Stimulated activated naive CD8-positive, alpha-beta T cell treated with anti-CD3 and anti-CD28 coated beads, Interleukin-15, amount 100 ng/mL, for 72 hours (primary cell): ENCODE data around the gene DMD.
"Not testable (repeated sequence)": the region's sequence is repeated elsewhere in the genome, so short reads cannot be mapped to it uniquely, and the experiment has no call there.

Experiments
- ATAC-seq: fragments of 150-1000 bp; cut with Tn5 transposase; 2 replicates; pipeline ENCODE4 v1.10.0; 2021; ENCODE audit warnings: mild to moderate bottlenecking, moderate library complexity
- DNase-seq, 2 donors: peaks; one replicate each; pipeline ENCODE4 v3.0.0; 2021 to 2022
- H3K27ac Mint-ChIP-seq, 2 donors: one replicate each; pipeline ENCODE4 v1.8.0; 2022; ENCODE audit warnings: mild to moderate bottlenecking in 2 of 2, mixed read lengths in 2 of 2, moderate library complexity in 2 of 2
- H3K27me3 Mint-ChIP-seq: one replicate; pipeline ENCODE4 v1.8.0; 2022; ENCODE audit warnings: mixed read lengths
- H3K4me1 Mint-ChIP-seq: one replicate; pipeline ENCODE4 v1.8.0; 2022; ENCODE audit warnings: mild to moderate bottlenecking, mixed read lengths
- H3K4me3 Mint-ChIP-seq, 2 donors: one replicate each; pipeline ENCODE4 v1.8.0; 2022; ENCODE audit warnings: mild to moderate bottlenecking in 2 of 2, mixed read lengths in 2 of 2, moderate library complexity in 1 of 2
- H3K9me3 Mint-ChIP-seq, 2 donors: one replicate each; pipeline ENCODE4 v1.8.0; 2022; ENCODE audit warnings: mixed read lengths in 2 of 2

The DMD gene

DNA sequence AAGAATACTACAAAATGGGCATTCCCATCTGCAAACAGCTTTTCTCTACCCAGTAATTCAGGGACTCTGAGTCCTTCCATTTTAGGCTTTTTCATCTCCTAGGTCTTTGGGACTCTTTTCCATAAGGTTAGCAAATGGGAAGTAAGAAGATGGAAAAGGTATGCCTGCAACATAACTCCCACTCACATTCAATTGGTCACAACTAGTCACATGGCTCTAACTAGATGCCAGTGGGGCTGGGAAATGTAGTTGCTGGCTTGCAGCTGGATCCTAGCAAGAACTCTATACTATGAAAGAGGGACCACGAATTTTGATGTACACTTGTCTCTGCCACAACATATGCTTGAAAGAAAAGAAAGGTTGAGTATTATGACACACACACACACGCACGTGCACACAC, 1184.6 kb downstream of the DMD start:
- H3K4me1 Mint-ChIP-seq = no peaks in the 10 kb centered on the region
- H3K4me3 Mint-ChIP-seq = no peak overlapping the region
- H3K9me3 Mint-ChIP-seq = peaks cover 0 to 5% of the 10 kb centered on the region in 2 donors
- H3K27me3 Mint-ChIP-seq = no peaks in the 10 kb centered on the region
- no peak for DNase-seq
- ATAC-seq = no peak
- H3K27ac Mint-ChIP-seq = no peak overlapping the region

DNA sequence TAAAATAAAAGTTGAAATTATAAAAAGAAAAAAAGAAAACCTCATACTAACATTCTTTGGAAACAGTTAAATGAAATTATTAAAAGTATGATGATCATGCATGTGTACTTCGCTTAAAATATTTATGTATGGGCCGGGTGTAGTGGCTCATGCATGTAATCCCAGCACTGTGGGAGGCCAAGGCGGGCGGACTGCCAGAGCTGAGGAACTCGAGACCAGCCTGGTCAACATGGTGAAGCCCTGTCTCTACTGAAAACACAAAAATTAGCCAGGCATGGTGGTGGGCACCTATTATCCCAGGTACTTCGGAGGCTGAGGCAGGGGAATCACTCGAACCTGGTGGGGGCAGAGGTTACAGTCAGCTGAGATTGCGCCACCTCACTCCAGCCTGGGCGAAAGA, 1187.3 kb downstream of the DMD start:
- no peak for DNase-seq

DNA sequence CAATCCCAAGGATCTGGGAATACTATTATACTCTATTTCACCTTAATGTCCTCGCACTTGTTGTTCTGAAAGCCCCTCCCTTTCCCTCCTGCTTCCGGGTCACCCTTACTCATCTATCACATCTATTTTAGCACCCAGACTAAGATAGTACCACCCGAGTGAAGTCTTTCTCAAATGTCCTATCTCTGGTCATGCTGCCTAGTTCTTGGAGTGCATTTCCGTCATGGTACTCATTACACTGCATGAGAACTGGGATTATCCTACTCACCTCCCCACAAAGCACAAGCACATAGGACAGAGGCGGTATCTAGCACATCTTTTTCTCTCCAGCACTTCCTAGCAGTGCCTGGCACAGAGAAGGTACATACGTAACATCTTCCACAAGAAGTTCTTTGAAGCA, 1195.2 kb downstream of the DMD start:
- peaks cover 0 to 14% of the 10 kb centered on the region in 2 donors for H3K9me3 Mint-ChIP-seq
- no peak overlapping the region for H3K27ac Mint-ChIP-seq
- no peaks in the 10 kb centered on the region for H3K27me3 Mint-ChIP-seq
- H3K4me1 Mint-ChIP-seq = no peaks in the 10 kb centered on the region
- no peak for ATAC-seq
- H3K4me3 Mint-ChIP-seq = no peak overlapping the region
- DNase-seq = no peak

More for the DNA sequence above, 1187.3 kb downstream of the DMD start:
- Mint-ChIP-seq H3K27ac (no peak overlapping the region), H3K4me1 (no peaks in the 10 kb centered on the region), H3K9me3 (peaks cover 0 to 5% of the 10 kb centered on the region in 2 donors), H3K27me3 (no peaks in the 10 kb centered on the region), H3K4me3 (no peak overlapping the region)
- ATAC-seq = no peak

DNA sequence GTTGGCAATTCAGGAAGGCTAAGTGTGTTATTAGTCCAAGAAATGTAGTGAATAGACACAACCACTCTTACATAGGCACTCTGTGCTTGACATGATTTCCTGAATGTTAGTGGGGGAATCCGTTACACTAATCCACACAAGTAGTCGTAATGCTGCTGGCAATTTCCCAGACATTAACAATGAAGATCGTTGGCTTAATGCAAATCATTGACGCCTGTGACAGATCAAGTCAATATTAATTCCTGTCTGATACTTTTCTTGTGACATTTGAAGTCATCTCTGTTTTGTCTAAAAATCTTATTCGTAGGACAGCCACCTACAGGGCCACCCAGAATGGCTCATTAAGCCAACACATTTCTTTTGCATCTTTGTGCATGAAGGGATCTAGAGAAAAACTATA, 1200.4 kb downstream of the DMD start:
- Mint-ChIP-seq H3K9me3 (peaks cover 4 to 14% of the 10 kb centered on the region in 2 donors), H3K27ac (no peak overlapping the region), H3K4me1 (no peaks in the 10 kb centered on the region), H3K4me3 (no peak overlapping the region), H3K27me3 (no peaks in the 10 kb centered on the region)
- DNase-seq (no peak), ATAC-seq (no peak)

DNA sequence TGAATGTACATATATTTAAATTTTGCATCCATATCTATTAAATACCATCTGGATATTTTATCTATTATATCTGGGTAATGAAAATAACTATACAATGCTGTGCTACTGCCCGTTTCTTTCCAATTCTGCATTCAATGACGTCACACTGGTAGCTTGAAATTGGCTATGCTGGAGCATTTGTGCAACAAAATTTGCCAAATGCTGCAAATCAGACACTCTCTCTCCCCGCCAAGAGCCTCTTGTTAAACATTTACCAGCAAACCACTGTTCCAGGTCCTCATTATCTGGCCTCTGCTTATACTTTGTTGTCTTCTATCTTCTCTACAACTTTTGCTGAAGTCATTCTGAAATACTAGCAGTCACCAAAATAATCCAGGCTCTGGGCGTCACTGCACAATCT, 1201.1 kb downstream of the DMD start:
- H3K9me3 Mint-ChIP-seq = peaks cover 4 to 14% of the 10 kb centered on the region in 2 donors
- DNase-seq (no peak), ATAC-seq (no peak)
- no peaks in the 10 kb centered on the region for H3K27me3 Mint-ChIP-seq
- no peak overlapping the region for H3K27ac Mint-ChIP-seq
- no peak overlapping the region for H3K4me3 Mint-ChIP-seq
- H3K4me1 Mint-ChIP-seq = no peaks in the 10 kb centered on the region

DNA sequence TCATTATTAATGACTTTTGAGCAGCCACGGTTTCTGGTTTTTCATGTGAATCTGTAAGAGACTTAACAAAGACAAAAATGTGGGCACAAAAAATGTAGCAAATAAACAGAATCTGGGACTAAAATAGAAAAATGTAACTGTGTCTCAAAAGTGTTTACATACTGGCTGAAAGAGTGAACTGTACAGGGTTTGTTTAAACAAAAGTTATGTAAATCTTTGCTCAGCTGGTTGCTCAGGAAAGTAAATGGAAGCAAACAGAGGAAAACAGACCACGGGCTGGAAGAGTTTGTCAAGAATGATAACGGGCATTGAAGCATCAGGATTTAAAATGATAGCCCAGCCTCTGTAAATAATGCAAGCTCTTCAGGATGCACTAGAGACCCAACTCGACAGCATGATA, 1217.7 kb downstream of the DMD start:
- no peak overlapping the region for H3K27ac Mint-ChIP-seq
- no peaks in the 10 kb centered on the region for H3K27me3 Mint-ChIP-seq
- ATAC-seq (no peak), DNase-seq (no peak)
- H3K4me1 Mint-ChIP-seq = no peaks in the 10 kb centered on the region
- H3K9me3 Mint-ChIP-seq = no peaks in the 10 kb centered on the region
- H3K4me3 Mint-ChIP-seq = no peak overlapping the region

DNA sequence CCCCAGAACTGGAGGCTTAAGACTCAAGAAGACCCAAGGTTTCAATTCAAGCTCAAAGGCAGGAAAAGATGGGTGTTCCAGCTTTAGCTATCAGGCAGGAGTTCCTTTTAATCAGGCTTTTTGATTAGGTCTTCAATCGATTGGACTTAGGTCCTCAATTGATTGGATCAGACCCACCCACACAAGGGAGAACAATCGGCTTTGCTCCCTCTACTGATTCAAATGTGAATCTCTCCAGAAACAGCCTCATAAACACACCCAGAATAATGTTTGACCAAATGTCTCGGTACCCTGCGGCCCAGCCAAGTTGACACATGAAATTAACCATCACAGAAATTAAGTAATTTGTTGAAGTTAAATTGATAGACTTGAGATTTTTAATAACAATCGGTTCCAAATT, 1222.4 kb downstream of the DMD start:
- Mint-ChIP-seq H3K27me3 (no peaks in the 10 kb centered on the region), H3K27ac (no peak overlapping the region), H3K4me3 (no peak overlapping the region), H3K4me1 (no peaks in the 10 kb centered on the region), H3K9me3 (peaks cover 0 to 4% of the 10 kb centered on the region in 2 donors)
- ATAC-seq (no peak), DNase-seq (no peak)

DNA sequence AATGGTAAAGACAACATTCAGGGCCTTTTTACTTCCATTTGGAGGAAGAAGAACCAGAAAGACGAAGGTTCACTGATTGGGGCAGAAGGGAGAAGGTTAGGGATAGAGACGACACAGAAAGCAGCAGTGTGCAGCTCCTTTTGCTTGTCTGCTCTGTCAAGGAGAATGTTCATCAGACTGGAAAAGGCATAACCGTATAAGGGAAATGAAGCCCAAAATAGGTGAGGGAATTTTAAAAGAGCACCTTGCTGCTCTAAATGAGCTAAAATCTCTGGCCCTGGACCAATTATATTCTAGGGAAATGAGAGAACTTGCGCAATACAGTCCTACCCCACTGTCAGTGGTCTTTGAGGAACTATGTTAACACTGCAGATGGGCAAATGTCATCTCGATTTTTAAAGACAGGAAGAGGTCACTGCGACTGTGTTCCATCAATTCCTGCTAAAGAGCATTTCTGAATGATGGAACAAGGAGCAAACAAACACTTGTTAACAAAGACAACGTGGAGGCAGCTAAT, 1229.7 kb downstream of the DMD start:
- H3K27me3 Mint-ChIP-seq = no peaks in the 10 kb centered on the region
- no peak overlapping the region for H3K4me3 Mint-ChIP-seq
- H3K27ac Mint-ChIP-seq = no peak overlapping the region
- no peaks in the 10 kb centered on the region for H3K4me1 Mint-ChIP-seq
- no peak for ATAC-seq
- DNase-seq = no peak
- H3K9me3 Mint-ChIP-seq = peaks cover 0 to 4% of the 10 kb centered on the region in 2 donors

DNA sequence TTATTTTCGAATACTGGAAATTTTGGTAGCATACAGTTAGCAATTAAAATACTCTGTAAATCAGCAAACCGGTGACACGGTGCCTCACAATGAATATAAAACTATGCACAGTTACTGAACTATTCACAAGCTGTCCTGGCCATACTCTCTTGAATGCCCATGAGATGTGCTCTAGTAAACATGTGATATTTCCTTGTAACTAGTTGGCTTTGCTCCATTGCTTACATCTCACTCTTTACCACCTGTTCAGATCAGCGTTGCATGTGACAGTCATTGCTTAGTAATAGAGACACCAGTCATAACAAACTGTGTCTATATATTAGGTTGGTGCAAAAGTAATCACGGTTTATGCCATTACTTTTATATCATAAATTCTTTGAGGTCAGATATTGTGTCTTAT, 1241.6 kb downstream of the DMD start:
- ATAC-seq = no peak
- no peak overlapping the region for H3K27ac Mint-ChIP-seq
- no peaks in the 10 kb centered on the region for H3K27me3 Mint-ChIP-seq
- no peak for DNase-seq
- H3K4me3 Mint-ChIP-seq = no peak overlapping the region
- peaks cover 0 to 9% of the 10 kb centered on the region in 2 donors for H3K9me3 Mint-ChIP-seq
- no peaks in the 10 kb centered on the region for H3K4me1 Mint-ChIP-seq

DNA sequence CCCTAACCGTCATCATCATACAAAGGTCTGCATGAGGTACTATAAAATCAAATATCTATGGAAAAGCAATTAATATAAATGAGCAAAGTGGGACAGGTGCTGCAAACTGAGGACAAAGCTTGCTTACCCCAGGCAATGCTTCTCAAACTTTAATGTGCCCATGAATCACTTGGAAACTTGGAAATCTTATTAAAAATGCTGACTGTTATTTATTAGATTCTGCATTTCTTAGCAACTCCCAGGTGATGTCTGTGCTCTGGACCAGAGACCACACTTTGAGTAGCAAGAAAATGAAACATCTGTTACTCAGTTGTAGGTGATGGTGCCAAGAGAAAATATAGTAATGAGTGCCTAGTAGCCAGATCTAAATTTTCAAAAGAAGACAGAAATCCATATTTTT, 1249.1 kb downstream of the DMD start:
- no peaks in the 10 kb centered on the region for H3K4me1 Mint-ChIP-seq
- H3K27ac Mint-ChIP-seq = no peak overlapping the region
- H3K27me3 Mint-ChIP-seq = no peaks in the 10 kb centered on the region
- no peak for DNase-seq
- ATAC-seq = no peak
- no peak overlapping the region for H3K4me3 Mint-ChIP-seq
- H3K9me3 Mint-ChIP-seq = peaks cover 4 to 7% of the 10 kb centered on the region in 2 donors

DNA sequence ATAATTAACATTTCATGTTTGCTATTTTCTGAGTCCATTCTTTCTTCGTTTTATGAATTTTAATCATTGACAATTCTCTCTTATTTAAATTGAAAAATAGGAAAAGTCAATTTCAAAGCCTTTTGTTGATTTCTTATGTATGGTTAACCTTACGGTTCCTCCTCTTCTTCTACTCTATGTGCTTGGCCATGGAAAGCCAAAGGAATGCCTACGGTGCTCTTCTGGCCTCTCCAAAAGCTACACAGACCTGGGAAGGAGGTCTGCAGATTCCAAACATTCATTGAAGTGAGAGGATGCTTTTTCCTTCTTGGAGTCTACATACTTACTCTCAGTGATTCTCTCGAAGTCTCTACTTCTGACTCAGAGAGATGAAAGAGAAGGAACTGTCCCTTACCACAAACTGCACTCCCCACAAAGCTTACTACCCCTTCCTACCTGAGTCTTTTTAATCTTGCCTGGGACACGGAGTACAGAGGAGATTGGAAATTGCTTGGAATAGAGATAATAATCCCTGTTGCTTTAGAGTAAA, 1276.4 kb downstream of the DMD start:
- no peaks in the 10 kb centered on the region for H3K4me1 Mint-ChIP-seq
- H3K27me3 Mint-ChIP-seq = no peaks in the 10 kb centered on the region
- ATAC-seq (no peak), DNase-seq (no peak)
- H3K9me3 Mint-ChIP-seq = no peaks in the 10 kb centered on the region
- H3K4me3 Mint-ChIP-seq = no peak overlapping the region
- no peak overlapping the region for H3K27ac Mint-ChIP-seq

DNA sequence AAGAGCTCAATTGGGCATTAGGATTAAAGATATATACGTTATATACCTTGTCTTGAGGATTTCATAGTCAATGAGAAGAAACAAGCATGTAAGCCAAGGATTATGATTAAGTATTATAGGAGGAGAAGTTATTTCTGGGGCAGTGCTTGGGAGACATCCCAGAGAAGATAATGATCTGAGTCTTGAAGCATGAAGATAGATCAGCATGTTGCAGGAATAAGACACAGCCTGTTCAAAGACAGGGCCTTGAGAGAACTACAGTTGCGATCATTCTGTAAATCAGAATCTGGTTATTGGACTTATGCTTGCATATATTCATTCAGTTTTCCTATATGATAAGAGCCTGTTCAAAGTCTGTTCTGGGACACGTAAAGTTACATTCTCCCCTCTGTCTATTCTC, 1277.3 kb downstream of the DMD start:
- no peaks in the 10 kb centered on the region for H3K9me3 Mint-ChIP-seq
- H3K4me1 Mint-ChIP-seq = no peaks in the 10 kb centered on the region
- ATAC-seq = no peak
- no peaks in the 10 kb centered on the region for H3K27me3 Mint-ChIP-seq
- DNase-seq = no peak
- H3K27ac Mint-ChIP-seq = no peak overlapping the region
- H3K4me3 Mint-ChIP-seq = no peak overlapping the region

DNA sequence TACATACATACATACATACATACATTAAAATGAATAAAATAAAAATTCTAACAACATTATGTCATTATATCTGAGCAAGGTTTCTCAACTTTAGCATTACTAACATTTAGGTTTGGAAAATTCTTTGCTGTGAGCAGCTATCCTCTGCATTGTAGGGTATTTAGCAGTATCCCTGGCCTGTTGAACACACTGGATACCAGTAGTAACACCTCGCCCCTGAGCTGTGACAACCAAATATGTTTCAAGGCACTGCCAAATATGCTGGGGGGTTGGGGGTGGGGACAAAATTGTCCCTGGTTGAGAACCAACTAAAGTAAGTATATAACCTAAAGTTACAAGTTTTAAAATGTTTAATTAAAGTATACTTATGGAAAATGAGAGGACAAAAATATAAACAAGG, 1278.6 kb downstream of the DMD start:
- no peaks in the 10 kb centered on the region for H3K9me3 Mint-ChIP-seq

DNA sequence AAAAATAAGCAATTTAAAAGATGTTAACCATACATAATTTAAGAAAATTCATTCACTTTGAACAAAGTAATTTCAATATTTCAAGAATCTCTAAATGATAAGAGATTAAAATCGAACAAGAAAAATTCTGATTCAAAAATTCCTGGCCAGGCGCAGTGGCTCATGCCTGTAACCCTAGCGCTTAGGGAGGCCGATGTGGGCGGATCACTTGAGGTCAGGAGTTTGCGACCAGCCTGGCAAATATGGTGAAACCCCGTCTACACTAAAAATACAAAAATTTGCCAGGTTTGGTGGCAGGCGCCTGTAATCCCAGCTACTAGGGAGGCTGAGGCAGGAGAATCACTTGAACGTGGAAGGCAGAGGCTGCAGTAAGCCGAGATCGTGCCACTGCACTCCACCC, 1279.0 kb downstream of the DMD start:
- not testable (repeated sequence) for H3K27ac Mint-ChIP-seq

More for the DNA sequence above, 1278.6 kb downstream of the DMD start:
- H3K27ac Mint-ChIP-seq = no peak overlapping the region
- DNase-seq = no peak
- H3K27me3 Mint-ChIP-seq = no peaks in the 10 kb centered on the region
- H3K4me1 Mint-ChIP-seq = no peaks in the 10 kb centered on the region
- ATAC-seq = no peak
- H3K4me3 Mint-ChIP-seq = no peak overlapping the region

DNA sequence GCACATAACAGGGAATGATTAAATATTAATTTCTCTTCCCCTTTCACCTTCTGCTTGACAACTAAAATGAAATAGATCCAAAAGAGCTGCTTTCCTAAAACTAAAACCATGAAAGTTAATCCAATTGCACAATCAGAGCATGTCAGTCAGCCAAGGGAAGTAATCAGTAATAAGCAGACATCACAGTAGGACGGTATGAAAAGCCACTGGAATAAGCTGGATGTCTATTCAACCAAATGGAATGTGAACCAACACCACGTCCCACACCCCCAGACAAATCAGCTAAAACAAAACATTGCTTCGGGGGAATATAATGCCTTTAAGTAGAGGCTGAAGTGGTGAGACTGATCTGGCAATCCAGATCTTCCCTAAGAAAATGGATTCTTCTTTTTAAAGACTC, 1280.1 kb downstream of the DMD start:
- no peak for ATAC-seq
- Mint-ChIP-seq H3K27me3 (no peaks in the 10 kb centered on the region), H3K4me1 (no peaks in the 10 kb centered on the region), H3K27ac (no peak overlapping the region), H3K9me3 (no peaks in the 10 kb centered on the region), H3K4me3 (no peak overlapping the region)
- DNase-seq = no peak

More for the DNA sequence above, 1279.0 kb downstream of the DMD start:
- not testable (repeated sequence) for H3K4me1 Mint-ChIP-seq, H3K9me3 Mint-ChIP-seq, H3K4me3 Mint-ChIP-seq, DNase-seq, H3K27me3 Mint-ChIP-seq, ATAC-seq

DNA sequence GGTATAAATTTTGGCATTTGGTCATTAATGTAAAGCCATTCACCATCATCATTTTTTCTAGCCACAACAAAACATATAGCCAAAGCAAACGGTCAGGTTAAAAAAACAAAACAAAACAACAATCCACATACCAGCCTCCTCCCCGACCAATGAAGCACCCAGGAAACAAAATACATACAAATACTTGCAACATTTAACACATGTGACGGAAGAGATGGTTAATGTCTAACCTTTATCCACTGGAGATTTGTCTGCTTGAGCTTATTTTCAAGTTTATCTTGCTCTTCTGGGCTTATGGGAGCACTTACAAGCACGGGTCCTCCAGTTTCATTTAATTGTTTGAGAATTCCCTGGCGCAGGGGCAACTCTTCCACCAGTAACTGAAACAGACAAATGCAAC, 1282.0 kb downstream of the DMD start:
- DNase-seq (no peak), ATAC-seq (no peak)
- Mint-ChIP-seq H3K4me3 (no peak overlapping the region), H3K9me3 (no peaks in the 10 kb centered on the region), H3K4me1 (no peaks in the 10 kb centered on the region), H3K27me3 (no peaks in the 10 kb centered on the region), H3K27ac (no peak overlapping the region)

DNA sequence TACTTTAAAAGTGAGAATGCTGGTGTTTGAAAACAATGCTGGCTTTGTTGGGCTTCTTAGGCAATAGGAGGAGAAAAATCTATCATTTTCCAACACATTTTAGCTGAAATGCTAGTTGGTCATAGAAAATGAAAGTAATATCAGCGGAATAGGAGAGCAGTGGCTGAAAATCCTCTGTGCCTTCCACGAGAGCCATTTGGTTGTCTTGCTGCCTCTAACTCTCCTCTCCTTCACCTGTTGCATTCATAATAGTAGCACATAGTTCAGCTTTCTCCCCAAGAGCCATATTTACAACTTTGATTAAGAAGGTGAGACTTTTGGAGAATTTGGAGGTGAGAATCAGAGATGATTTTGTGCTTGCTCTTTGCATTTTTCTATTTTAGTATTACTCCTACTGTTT, 1290.1 kb downstream of the DMD start:
- no peaks in the 10 kb centered on the region for H3K4me1 Mint-ChIP-seq
- H3K4me3 Mint-ChIP-seq = no peak overlapping the region
- no peak overlapping the region for H3K27ac Mint-ChIP-seq
- no peak for DNase-seq
- no peaks in the 10 kb centered on the region for H3K27me3 Mint-ChIP-seq
- no peak for ATAC-seq
- no peaks in the 10 kb centered on the region for H3K9me3 Mint-ChIP-seq
